Esophagus squamous epithelium (tissue), 4 donors: ENCODE measurements around the gene GPC6.

Experiments used
- CTCF ChIP-seq, 6 experiments: fragments of 450-650 bp in 4 of 6; fragments of 200-600 bp in 2 of 6; sonication (generic) in 2 of 6; IDR thresholded peaks; one replicate each; pipeline ENCODE4 v1.5.1; 2016 to 2019; ENCODE audit warnings: antibody characterized with exemption in 6 of 6, mild to moderate bottlenecking in 4 of 6, moderate library complexity in 4 of 6
- POLR2A ChIP-seq, 4 donors: fragments of 450-650 bp; IDR thresholded peaks; one replicate each; pipeline ENCODE4 v1.6.1; 2017; ENCODE audit warnings: antibody characterized with exemption in 4 of 4, mild to moderate bottlenecking in 4 of 4, moderate library complexity in 3 of 4

GRCh38 chr13:94195715-94196114 is 969.1 kb downstream of the GPC6 start:
- no peak for TF ChIP-seq CTCF (IDR thresholded peaks at IDR 0.05)
- no peak for TF ChIP-seq POLR2A (IDR thresholded peaks at IDR 0.05)
